ENCODE results near the gene SPATA32.
A peak's percentile ranks its signal among the peaks of the same experiment; 100 is the strongest.

Gene SPATA32

DNA sequence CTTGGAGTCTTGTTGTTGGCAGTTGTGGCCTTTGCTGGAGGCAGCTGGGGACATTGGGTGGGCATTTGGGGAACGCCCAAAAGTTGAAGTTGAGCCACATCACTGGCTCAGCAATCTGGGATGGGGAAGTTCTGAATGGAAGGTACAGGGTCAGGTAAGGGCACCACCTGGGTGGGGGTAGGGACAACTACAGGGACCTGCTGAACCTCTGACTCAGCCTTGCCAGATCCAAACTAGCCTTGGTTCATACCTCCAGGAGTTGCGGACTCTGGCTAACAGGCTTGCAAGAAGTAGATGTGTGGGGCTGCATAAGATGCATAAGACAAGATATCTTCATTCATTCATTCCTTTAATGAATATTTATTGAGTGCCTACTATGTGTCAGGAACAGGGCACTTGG is 24.2 kb downstream of the SPATA32 start:
- TF ChIP-seq, protein P1, sequence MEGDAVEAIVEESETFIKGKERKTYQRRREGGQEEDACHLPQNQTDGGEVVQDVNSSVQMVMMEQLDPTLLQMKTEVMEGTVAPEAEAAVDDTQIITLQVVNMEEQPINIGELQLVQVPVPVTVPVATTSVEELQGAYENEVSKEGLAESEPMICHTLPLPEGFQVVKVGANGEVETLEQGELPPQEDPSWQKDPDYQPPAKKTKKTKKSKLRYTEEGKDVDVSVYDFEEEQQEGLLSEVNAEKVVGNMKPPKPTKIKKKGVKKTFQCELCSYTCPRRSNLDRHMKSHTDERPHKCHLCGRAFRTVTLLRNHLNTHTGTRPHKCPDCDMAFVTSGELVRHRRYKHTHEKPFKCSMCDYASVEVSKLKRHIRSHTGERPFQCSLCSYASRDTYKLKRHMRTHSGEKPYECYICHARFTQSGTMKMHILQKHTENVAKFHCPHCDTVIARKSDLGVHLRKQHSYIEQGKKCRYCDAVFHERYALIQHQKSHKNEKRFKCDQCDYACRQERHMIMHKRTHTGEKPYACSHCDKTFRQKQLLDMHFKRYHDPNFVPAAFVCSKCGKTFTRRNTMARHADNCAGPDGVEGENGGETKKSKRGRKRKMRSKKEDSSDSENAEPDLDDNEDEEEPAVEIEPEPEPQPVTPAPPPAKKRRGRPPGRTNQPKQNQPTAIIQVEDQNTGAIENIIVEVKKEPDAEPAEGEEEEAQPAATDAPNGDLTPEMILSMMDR (IDR thresholded peaks at IDR 0.05; ENCODE audit: low read depth, low read length), result no peak
- H3K4me3 ChIP-seq (ENCODE audit: low read depth, low read length), result no peak overlapping the region

DNA sequence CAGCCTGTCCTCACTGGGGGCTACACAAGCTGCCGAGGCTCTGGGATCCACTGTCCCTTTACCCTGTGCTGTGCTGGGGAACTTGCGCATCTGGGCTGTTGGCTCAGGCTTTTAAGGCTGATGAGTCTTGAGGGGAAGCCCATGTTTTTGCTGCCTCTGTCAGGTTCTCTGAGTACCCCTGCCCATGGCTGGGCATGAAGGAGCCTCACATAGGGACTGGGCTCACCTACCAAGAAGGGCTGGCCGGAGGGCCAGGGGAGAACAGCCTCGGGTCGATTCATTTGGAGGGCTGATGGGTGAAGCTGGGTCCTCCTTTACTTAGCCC is 25.6 kb downstream of the SPATA32 start:
- H3K4me3 ChIP-seq (ENCODE audit: low read depth, low read length), result no peak overlapping the region
- TF ChIP-seq, protein P1 (IDR thresholded peaks at IDR 0.05; ENCODE audit: low read depth, low read length), result no peak

DNA sequence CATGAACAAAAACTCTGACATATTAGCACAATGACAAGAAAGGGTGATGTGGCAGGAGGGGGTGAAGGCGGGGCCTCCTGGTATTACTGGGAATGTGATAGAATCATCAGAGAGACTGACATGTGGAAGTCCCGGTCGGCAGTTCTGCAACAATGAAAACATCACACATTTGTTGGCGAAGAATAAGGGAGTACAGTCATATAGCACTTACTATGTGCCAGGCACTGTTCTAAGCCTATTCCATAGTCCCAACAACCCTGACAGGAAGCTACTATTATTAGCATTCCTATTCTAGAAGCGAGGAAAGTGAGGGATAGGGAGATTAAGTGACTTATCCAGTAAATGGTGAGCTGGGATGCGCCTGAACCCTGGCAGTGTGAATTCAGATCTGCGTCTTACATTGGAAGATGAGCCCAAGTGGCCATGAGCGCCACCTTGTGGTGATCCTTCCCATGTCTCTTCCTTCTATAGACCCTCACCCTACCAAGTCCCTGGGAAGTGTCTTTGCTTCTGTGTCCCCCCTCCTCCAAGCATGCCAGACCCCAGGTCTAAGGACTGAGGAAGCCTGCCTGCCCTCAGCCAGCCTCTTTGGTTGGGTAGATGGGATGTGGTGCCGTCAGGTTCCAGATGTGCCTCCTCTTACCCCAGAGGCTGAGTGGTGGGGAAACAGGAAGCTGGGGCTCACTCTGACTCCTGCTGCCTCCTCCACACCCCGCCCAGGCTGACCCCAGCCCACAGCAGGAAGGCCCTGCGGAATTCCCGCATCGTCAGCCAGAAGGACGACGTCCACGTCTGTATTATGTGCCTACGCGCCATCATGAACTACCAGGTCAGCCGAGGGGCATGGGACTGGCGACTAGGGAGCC is 26.2 kb downstream of the SPATA32 start:
- TF ChIP-seq, protein P1 (IDR thresholded peaks at IDR 0.05; ENCODE audit: low read depth, low read length), result peak; percentile 72
- H3K4me3 ChIP-seq (ENCODE audit: low read depth, low read length), result no peak overlapping the region

DNA sequence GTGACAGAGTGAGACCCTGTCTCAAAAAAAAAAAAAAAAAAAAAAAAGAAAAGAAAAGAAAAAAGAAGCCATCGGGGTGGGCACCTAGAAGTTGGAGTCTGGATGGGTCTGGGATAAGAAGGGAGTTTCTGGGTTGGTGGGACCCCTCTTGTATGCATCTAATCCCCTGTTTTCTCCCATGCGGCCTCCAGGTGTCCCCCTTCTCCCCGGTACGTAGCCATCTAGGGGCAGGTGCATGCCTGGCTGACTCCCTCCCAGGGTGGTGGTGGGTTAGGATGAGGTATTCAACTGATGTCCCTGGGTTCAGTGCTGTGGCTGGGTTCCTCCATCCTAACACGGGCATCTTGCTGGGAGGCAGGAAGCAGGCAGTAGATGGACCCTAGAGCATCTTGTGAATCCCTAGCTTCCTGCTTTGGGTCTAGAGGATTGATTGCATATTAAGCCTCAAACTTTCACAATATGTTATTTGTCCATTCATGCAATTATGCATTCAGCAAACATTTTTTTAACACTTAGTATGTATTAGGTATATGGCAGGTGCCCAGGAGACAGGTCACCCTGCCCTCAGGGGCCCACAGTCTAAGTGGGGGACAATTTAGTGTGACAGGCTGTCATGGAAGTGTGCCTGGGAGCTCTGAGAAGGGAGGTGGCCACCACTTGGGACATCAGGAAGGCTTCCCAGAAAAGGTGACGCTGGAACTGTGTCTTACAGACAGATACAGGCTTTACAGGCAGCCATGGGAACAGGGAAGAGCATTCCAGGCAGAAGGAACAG is 27.1 kb downstream of the SPATA32 start:
- no peak overlapping the region for H3K4me3 ChIP-seq (ENCODE audit: low read depth, low read length)
- TF ChIP-seq, protein P1 (IDR thresholded peaks at IDR 0.05; ENCODE audit: low read depth, low read length), result peak; percentile 17; the same call in 1 of the 2 replicates

DNA sequence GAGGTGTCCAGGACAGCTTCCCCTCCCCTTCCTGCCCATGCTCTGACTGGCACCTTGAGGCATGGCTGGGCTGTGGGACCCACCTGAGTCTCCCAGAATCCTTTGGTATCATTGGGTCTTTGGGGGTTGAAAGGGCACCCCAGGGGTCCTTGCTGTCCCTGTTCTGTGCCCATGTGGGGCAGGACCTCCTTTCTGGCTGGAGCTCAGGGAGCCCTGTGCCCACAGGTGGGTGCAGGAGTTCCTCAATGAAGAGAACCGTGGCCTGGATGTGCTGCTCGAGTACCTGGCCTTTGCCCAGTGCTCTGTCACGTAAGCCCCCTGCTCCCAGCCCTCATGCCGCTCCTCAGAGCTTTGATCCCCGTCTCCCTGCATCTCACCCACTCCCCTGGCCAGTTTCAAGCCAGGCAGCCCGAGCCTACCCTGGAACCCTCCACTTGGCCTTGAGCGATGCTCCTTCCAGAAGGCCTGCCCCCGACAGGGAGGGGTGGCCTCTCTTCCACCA is 28.4 kb downstream of the SPATA32 start:
- TF ChIP-seq, protein P1 (IDR thresholded peaks at IDR 0.05; ENCODE audit: low read depth, low read length), result no peak
- H3K4me3 ChIP-seq (ENCODE audit: low read depth, low read length), result no peak overlapping the region

DNA sequence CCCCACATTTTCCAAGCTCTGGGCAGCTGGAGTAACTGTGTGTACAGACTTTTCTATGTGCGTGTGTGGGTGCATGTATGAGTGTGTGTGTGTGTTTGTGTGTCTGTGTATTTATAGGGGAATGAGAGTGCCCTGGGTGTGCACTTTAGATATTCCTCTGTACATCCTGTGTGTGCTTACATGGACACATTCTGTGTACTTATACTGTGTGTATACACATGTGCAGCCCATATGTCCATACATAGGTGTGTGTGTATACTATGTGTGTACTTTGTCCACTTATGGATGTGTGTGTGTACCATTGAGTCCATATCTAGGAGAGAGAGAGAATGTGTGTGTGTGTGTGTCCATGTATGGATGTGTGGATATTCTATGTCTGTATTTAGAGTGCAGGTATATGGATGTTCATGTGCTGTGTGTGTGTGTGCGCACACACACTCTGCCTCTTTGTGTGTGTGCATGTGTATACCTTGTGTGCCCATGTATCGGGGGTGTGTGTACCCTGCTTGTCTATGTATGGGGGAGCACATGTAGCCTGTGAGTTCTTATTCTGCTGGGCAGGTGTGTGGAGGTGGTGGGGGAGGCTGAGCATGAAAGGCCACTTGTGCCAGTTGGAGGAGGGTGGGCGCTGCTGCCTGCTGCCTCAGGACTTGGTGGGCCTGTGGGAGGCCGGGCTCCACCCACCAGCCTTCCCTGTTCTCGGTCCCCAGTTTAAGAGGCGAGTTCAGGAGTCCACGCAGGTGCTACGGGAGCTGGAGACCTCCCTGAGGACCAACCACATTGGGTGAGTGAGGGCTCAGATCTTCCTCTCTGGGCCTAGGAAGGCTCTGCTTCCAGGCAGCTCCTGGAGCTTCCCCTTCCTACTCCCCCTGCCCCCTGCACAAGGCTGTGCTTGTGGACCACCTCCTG is 29.1 kb downstream of the SPATA32 start:
- H3K4me3 ChIP-seq (ENCODE audit: low read depth, low read length), result no peak overlapping the region
- TF ChIP-seq, protein P1 (IDR thresholded peaks at IDR 0.05; ENCODE audit: low read depth, low read length), result no peak
